T-helper 17 cell (primary cell): ENCODE results near the gene ACTL8. TPM values are rescaled to one million over a fixed set of nuclear protein-coding genes. Genes with fewer than 3 reads are reported as not detected.

Source experiments
- ATAC-seq: fragments of 150-1000 bp; cut with Tn5 transposase; 2 replicates; pipeline ENCODE4 v1.10.0; 2021; ENCODE audit warnings: mild to moderate bottlenecking, moderate library complexity
- DNase-seq, 3 donors: peaks; one replicate each; pipeline versions ENCODE4 v3.0.0 to v3.0.0-alpha.2; 2020 to 2021
- H3K9me3 ChIP-seq: one replicate; pipeline ENCODE4 v1.7.0; 2013; ENCODE audit warnings: low read length, mild to moderate bottlenecking; ENCODE audit not compliant: control insufficient read depth, poor library complexity, severe bottlenecking
- H3K27ac Mint-ChIP-seq: one replicate; pipeline ENCODE4 v1.8.0; 2022; ENCODE audit warnings: mild to moderate bottlenecking, moderate library complexity, mixed read lengths
- H3K27me3 Mint-ChIP-seq: one replicate; pipeline ENCODE4 v1.8.0; 2022; ENCODE audit warnings: mixed read lengths
- H3K36me3 Mint-ChIP-seq: one replicate; pipeline ENCODE4 v1.8.0; 2022; ENCODE audit warnings: low read depth, mixed read lengths
- H3K4me1 Mint-ChIP-seq: one replicate; pipeline ENCODE4 v1.8.0; 2022; ENCODE audit warnings: mild to moderate bottlenecking, mixed read lengths
- H3K4me3 Mint-ChIP-seq: one replicate; pipeline ENCODE4 v1.8.0; 2022; ENCODE audit warnings: mild to moderate bottlenecking, moderate library complexity, mixed read lengths
- total RNA-seq, 4 donors: library from RNA in 2 of 4; stranded (reverse) in 2 of 4; gene quantifications; one replicate each; pipeline ENCODE4 v1.2.3 and lab custom pipeline; 2022 to 2026

The ACTL8 gene
- total RNA-seq, 2 donors from 2014 or later: not detected

- H3K4me3 Mint-ChIP-seq: no peak overlapping the region
- H3K27ac Mint-ChIP-seq: no peak overlapping the region
- peaks cover 3% of the 10 kb centered on the region for H3K36me3 Mint-ChIP-seq
- H3K9me3 ChIP-seq: no peaks in the 10 kb centered on the region
- DNase-seq (no peak), ATAC-seq (no peak)
- peaks cover 52% of the 10 kb centered on the region for H3K27me3 Mint-ChIP-seq
- peaks cover 3% of the 10 kb centered on the region for H3K4me1 Mint-ChIP-seq
These were observed 10.6 kb downstream of the ACTL8 start for GRCh38 chr1:17765444-17766411.

GRCh38 chr1:17768651-17769241 lies 13.6 kb downstream of the ACTL8 start:
- H3K4me3 Mint-ChIP-seq: no peak overlapping the region
- no peak for DNase-seq
- no peak for ATAC-seq
- H3K27me3 Mint-ChIP-seq: peaks cover 67% of the 10 kb centered on the region
- H3K9me3 ChIP-seq: no peaks in the 10 kb centered on the region
- peaks cover 3% of the 10 kb centered on the region for H3K36me3 Mint-ChIP-seq
- H3K4me1 Mint-ChIP-seq: peaks cover 3% of the 10 kb centered on the region
- H3K27ac Mint-ChIP-seq: no peak overlapping the region

- H3K36me3 Mint-ChIP-seq: peaks cover 3% of the 10 kb centered on the region
- no peak for DNase-seq
- H3K27me3 Mint-ChIP-seq: peaks cover 54% of the 10 kb centered on the region
- H3K9me3 ChIP-seq: no peaks in the 10 kb centered on the region
- no peak overlapping the region for H3K27ac Mint-ChIP-seq
- H3K4me3 Mint-ChIP-seq: no peak overlapping the region
- no peak for ATAC-seq
- peaks cover 3% of the 10 kb centered on the region for H3K4me1 Mint-ChIP-seq
These were observed 15.8 kb downstream of the ACTL8 start for GRCh38 chr1:17770983-17771382.

- no peak for DNase-seq
- H3K27me3 Mint-ChIP-seq: peaks cover 40% of the 10 kb centered on the region
- no peaks in the 10 kb centered on the region for H3K36me3 Mint-ChIP-seq
- no peak for ATAC-seq
- H3K27ac Mint-ChIP-seq: no peak overlapping the region
- no peaks in the 10 kb centered on the region for H3K9me3 ChIP-seq
- H3K4me1 Mint-ChIP-seq: no peaks in the 10 kb centered on the region
- H3K4me3 Mint-ChIP-seq: no peak overlapping the region
These were observed 17.6 kb downstream of the ACTL8 start for GRCh38 chr1:17772615-17773212.

- ATAC-seq (no peak), DNase-seq (no peak)
- peaks cover 29% of the 10 kb centered on the region for H3K27me3 Mint-ChIP-seq
- no peak overlapping the region for H3K4me3 Mint-ChIP-seq
- no peak overlapping the region for H3K27ac Mint-ChIP-seq
- no peaks in the 10 kb centered on the region for H3K36me3 Mint-ChIP-seq
- no peaks in the 10 kb centered on the region for H3K4me1 Mint-ChIP-seq
- H3K9me3 ChIP-seq: no peaks in the 10 kb centered on the region
These were observed 18.6 kb downstream of the ACTL8 start for GRCh38 chr1:17773591-17774326.

- ATAC-seq (no peak), DNase-seq (no peak)
- H3K27ac Mint-ChIP-seq: no peak overlapping the region
- H3K36me3 Mint-ChIP-seq: no peaks in the 10 kb centered on the region
- H3K4me1 Mint-ChIP-seq: no peaks in the 10 kb centered on the region
- H3K4me3 Mint-ChIP-seq: no peak overlapping the region
- no peaks in the 10 kb centered on the region for H3K9me3 ChIP-seq
- H3K27me3 Mint-ChIP-seq: peaks cover 23% of the 10 kb centered on the region
These were observed 19.3 kb downstream of the ACTL8 start for GRCh38 chr1:17774452-17774851.

GRCh38 chr1:17775796-17776195 lies 20.7 kb downstream of the ACTL8 start:
- H3K9me3 ChIP-seq: no peaks in the 10 kb centered on the region
- no peaks in the 10 kb centered on the region for H3K4me1 Mint-ChIP-seq
- H3K27ac Mint-ChIP-seq: no peak overlapping the region
- peaks cover 15% of the 10 kb centered on the region for H3K27me3 Mint-ChIP-seq
- H3K4me3 Mint-ChIP-seq: no peak overlapping the region
- no peaks in the 10 kb centered on the region for H3K36me3 Mint-ChIP-seq
- no peak for DNase-seq
- ATAC-seq: no peak

GRCh38 chr1:17776426-17776825 lies 21.3 kb downstream of the ACTL8 start:
- no peak for ATAC-seq
- Mint-ChIP-seq H3K4me3 (no peak overlapping the region), H3K27ac (no peak overlapping the region), H3K36me3 (no peaks in the 10 kb centered on the region), H3K27me3 (peaks cover 13% of the 10 kb centered on the region), H3K4me1 (no peaks in the 10 kb centered on the region)
- no peaks in the 10 kb centered on the region for H3K9me3 ChIP-seq
- DNase-seq: no peak

GRCh38 chr1:17777330-17777729 lies 22.2 kb downstream of the ACTL8 start:
- no peak overlapping the region for H3K4me3 Mint-ChIP-seq
- H3K36me3 Mint-ChIP-seq: no peaks in the 10 kb centered on the region
- no peaks in the 10 kb centered on the region for H3K4me1 Mint-ChIP-seq
- H3K9me3 ChIP-seq: no peaks in the 10 kb centered on the region
- ATAC-seq: no peak
- H3K27ac Mint-ChIP-seq: no peak overlapping the region
- no peak for DNase-seq
- peaks cover 9% of the 10 kb centered on the region for H3K27me3 Mint-ChIP-seq

GRCh38 chr1:17777818-17778217 lies 22.7 kb downstream of the ACTL8 start:
- no peaks in the 10 kb centered on the region for H3K9me3 ChIP-seq
- no peaks in the 10 kb centered on the region for H3K4me1 Mint-ChIP-seq
- H3K27me3 Mint-ChIP-seq: peaks cover 9% of the 10 kb centered on the region
- no peak overlapping the region for H3K4me3 Mint-ChIP-seq
- H3K36me3 Mint-ChIP-seq: no peaks in the 10 kb centered on the region
- no peak overlapping the region for H3K27ac Mint-ChIP-seq
- ATAC-seq (no peak), DNase-seq (no peak)

GRCh38 chr1:17780916-17781315 lies 25.8 kb downstream of the ACTL8 start:
- H3K27ac Mint-ChIP-seq: no peak overlapping the region
- no peak for ATAC-seq
- H3K4me1 Mint-ChIP-seq: no peaks in the 10 kb centered on the region
- H3K36me3 Mint-ChIP-seq: no peaks in the 10 kb centered on the region
- no peaks in the 10 kb centered on the region for H3K9me3 ChIP-seq
- no peak for DNase-seq
- H3K27me3 Mint-ChIP-seq: peaks cover 3% of the 10 kb centered on the region
- no peak overlapping the region for H3K4me3 Mint-ChIP-seq

- peaks cover 2% of the 10 kb centered on the region for H3K9me3 ChIP-seq
- no peak for DNase-seq
- no peaks in the 10 kb centered on the region for H3K4me1 Mint-ChIP-seq
- H3K4me3 Mint-ChIP-seq: no peak overlapping the region
- no peaks in the 10 kb centered on the region for H3K36me3 Mint-ChIP-seq
- no peak for ATAC-seq
- peaks cover 48% of the 10 kb centered on the region for H3K27me3 Mint-ChIP-seq
- H3K27ac Mint-ChIP-seq: no peak overlapping the region
These were observed 34.8 kb downstream of the ACTL8 start for GRCh38 chr1:17789926-17790325.
